Erythroblast (primary cell): ENCODE results near the gene CHCHD1.

Experiments used
- GATA1 ChIP-seq: IDR thresholded peaks from 2 replicates; pipeline ENCODE4 v1.6.1; 2011; ENCODE audit warnings: low read depth, mild to moderate bottlenecking, control low read depth, low read length, moderate library complexity
- POLR2A ChIP-seq: IDR thresholded peaks from 2 replicates; pipeline ENCODE4 v1.6.1; 2011; ENCODE audit warnings: mild to moderate bottlenecking, low read length

- TF ChIP-seq POLR2A (no peak), GATA1 (no peak)
Observed at GRCh38 chr10:73800560-73801252, 18.9 kb downstream of the CHCHD1 start.
